Liver (tissue), 9 donors: ENCODE measurements around the gene ZNF8. TPM values are rescaled to one million over a fixed set of nuclear protein-coding genes. Genes with fewer than 3 reads are reported as not detected.

Source experiments
- DNase-seq: peaks from one replicate; pipeline ENCODE4 v3.0.0-alpha.2; 2017; ENCODE audit warnings: low spot score
- H3K27ac ChIP-seq, 2 donors: one replicate each; pipeline ENCODE4 v1.7.0; 2013; ENCODE audit warnings: inconsistent platforms in 2 of 2, low read length in 2 of 2, control low read depth in 1 of 2, low read depth in 1 of 2, mild to moderate bottlenecking in 1 of 2
- H3K27me3 ChIP-seq, 4 donors: one replicate each; pipeline versions ENCODE4 v1.6.1 to v1.7.0; 2013; ENCODE audit warnings: low read length in 3 of 4, inconsistent platforms in 1 of 4, mild to moderate bottlenecking in 1 of 4, moderate library complexity in 1 of 4; ENCODE audit not compliant: control insufficient read depth in 4 of 4, insufficient read depth in 4 of 4
- H3K36me3 ChIP-seq, 4 donors: one replicate each; pipeline versions ENCODE4 v1.6.1 to v1.7.0; 2013; ENCODE audit warnings: low read length in 3 of 4, mild to moderate bottlenecking in 3 of 4, low read depth in 1 of 4, moderate library complexity in 1 of 4; ENCODE audit not compliant: control insufficient read depth in 4 of 4, insufficient read depth in 3 of 4
- H3K4me1 ChIP-seq, 4 donors: one replicate each; pipeline versions ENCODE4 v1.6.1 to v1.7.0; 2013; ENCODE audit warnings: low read length in 3 of 4, mild to moderate bottlenecking in 3 of 4, moderate library complexity in 1 of 4; ENCODE audit not compliant: control insufficient read depth in 4 of 4, insufficient read depth in 4 of 4
- H3K4me3 ChIP-seq, 3 donors: one replicate each; pipeline versions ENCODE4 v1.6.1 to v1.7.0; 2013; ENCODE audit warnings: low read length in 3 of 3, control low read depth in 1 of 3, low read depth in 1 of 3, mild to moderate bottlenecking in 1 of 3
- H3K9ac ChIP-seq, 2 donors: one replicate each; pipeline ENCODE4 v1.7.0; 2013; ENCODE audit warnings: low read length in 2 of 2, mild to moderate bottlenecking in 2 of 2, moderate library complexity in 2 of 2, control low read depth in 1 of 2, low read depth in 1 of 2
- H3K9me3 ChIP-seq, 4 donors: one replicate each; pipeline versions ENCODE4 v1.6.1 to v1.7.0; 2013; ENCODE audit warnings: low read length in 3 of 4; ENCODE audit not compliant: control insufficient read depth in 4 of 4
- EGR1 ChIP-seq, 2 donors: IDR thresholded peaks; 2 replicates each; pipeline ENCODE4 v1.6.1; 2016 to 2018; ENCODE audit warnings: antibody characterized with exemption in 2 of 2, low read depth in 2 of 2
- FOXA1 ChIP-seq: IDR thresholded peaks from 2 replicates; pipeline ENCODE4 v1.6.1; 2016; ENCODE audit warnings: antibody characterized with exemption
- FOXA2 ChIP-seq: IDR thresholded peaks from 2 replicates; pipeline ENCODE4 v1.6.1; 2016; ENCODE audit warnings: antibody characterized with exemption
- GABPA ChIP-seq, 2 donors: IDR thresholded peaks in 1 of 2; conservative IDR thresholded peaks in 1 of 2; 2 replicates each; pipeline ENCODE4 v1.6.1; 2016; ENCODE audit warnings: antibody characterized with exemption in 2 of 2, mild to moderate bottlenecking in 1 of 2, moderate library complexity in 1 of 2
- HNF4A ChIP-seq, 2 donors: conservative IDR thresholded peaks; 2 replicates each; pipeline ENCODE4 v1.6.1; 2016; ENCODE audit warnings: antibody characterized with exemption in 2 of 2, mild to moderate bottlenecking in 2 of 2
- HNF4G ChIP-seq: IDR thresholded peaks from 2 replicates; pipeline ENCODE4 v1.6.1; 2016; ENCODE audit warnings: antibody characterized with exemption
- JUND ChIP-seq, 2 donors: IDR thresholded peaks; 2 replicates each; pipeline ENCODE4 v1.6.1; 2016; ENCODE audit warnings: antibody characterized with exemption in 2 of 2
- NR2F2 ChIP-seq: IDR thresholded peaks from 2 replicates; pipeline ENCODE4 v1.6.1; 2016; ENCODE audit warnings: antibody characterized with exemption
- RAD21 ChIP-seq, 2 donors: IDR thresholded peaks; 2 replicates each; pipeline ENCODE4 v1.6.1; 2016; ENCODE audit warnings: antibody characterized with exemption in 2 of 2, mild to moderate bottlenecking in 2 of 2
- REST ChIP-seq: IDR thresholded peaks from 2 replicates; pipeline ENCODE4 v1.6.1; 2016; ENCODE audit warnings: antibody characterized with exemption, mild to moderate bottlenecking
- RXRA ChIP-seq, 2 donors: IDR thresholded peaks; 2 replicates each; pipeline ENCODE4 v1.6.1; 2017 to 2018; ENCODE audit warnings: antibody characterized with exemption in 2 of 2, mild to moderate bottlenecking in 1 of 2
- SP1 ChIP-seq: IDR thresholded peaks from 2 replicates; pipeline ENCODE4 v1.6.1; 2018; ENCODE audit warnings: antibody characterized with exemption, mild to moderate bottlenecking
- TAF1 ChIP-seq: conservative IDR thresholded peaks from 2 replicates; pipeline ENCODE4 v1.6.1; 2016; ENCODE audit warnings: antibody characterized with exemption, mild to moderate bottlenecking
- YY1 ChIP-seq: IDR thresholded peaks from 2 replicates; pipeline ENCODE4 v1.6.1; 2016; ENCODE audit warnings: antibody characterized with exemption, mild to moderate bottlenecking
- ZBTB33 ChIP-seq: IDR thresholded peaks from 2 replicates; pipeline ENCODE4 v1.6.1; 2016; ENCODE audit warnings: antibody characterized with exemption
- WGBS: extraction: QIAGEN DNeasy Blood & Tissue Kit; methylation state at CpG from one replicate; pipeline ENCODE4 v1.1.7; 2013; 5-methylcytosine and 5-hydroxymethylcytosine counted together
- polyA plus RNA-seq, 2 donors: library from polyadenylated mRNA; stranded (reverse) in 1 of 2; unstranded in 1 of 2; fragments of 200-250 nt in 1 of 2; fragments of >200 nt in 1 of 2; fragmentation: Nextera tagmentation in 1 of 2; extraction: Ambion mirVana in 1 of 2; gene quantifications; one replicate each; pipeline versions ENCODE4 v1.2.1 to v1.2.3, GENCODE V29; 2013 to 2015
- total RNA-seq, 2 donors: library from RNA; depleted of rRNA; stranded (reverse); fragments of >200 nt; gene quantifications; one replicate each; pipeline ENCODE4 v1.2.3, GENCODE V29; 2014
- TF ChIP-seq, protein P1 (sequence below): IDR thresholded peaks from 2 replicates; pipeline ENCODE4 v1.6.1; 2016; ENCODE audit warnings: antibody characterized with exemption
- TF ChIP-seq, protein P2 (sequence below): fragments of 150-350 bp; IDR thresholded peaks from 2 replicates; pipeline ENCODE4 v1.5.1; 2017; ENCODE audit warnings: improper control_type of control experiment, low read depth, low read length; ENCODE audit not compliant: missing input control
- TF ChIP-seq, protein P3 (sequence below): IDR thresholded peaks from 2 replicates; pipeline ENCODE4 v1.6.1; 2016; ENCODE audit warnings: antibody characterized with exemption
- donor health status: healthy.
- donor health status: healthy.
- donor health status: healthy.
- donor health status: healthy.
- donor health status: healthy.

The ZNF8 gene
- total and polyA plus RNA-seq, 4 donors, result 0.37 to 4.6 (median 1.6) TPM

GRCh38 chr19:58338336-58338735 lies 59.6 kb downstream of the ZNF8 start:
- H3K36me3 ChIP-seq, result peaks cover 0 to 15% (median 12%) of the 10 kb centered on the region in 4 donors
- WGBS, result 98% methylated on average over 11 of the region's 11 CpGs

More at GRCh38 chr19:58338336-58338735, 59.6 kb downstream of the ZNF8 start:
- no peak overlapping the region for H3K27ac ChIP-seq
- H3K9me3 ChIP-seq, result peaks cover 0 to 3% (median 0%) of the 10 kb centered on the region in 4 donors
- no peak overlapping the region for H3K9ac ChIP-seq
- no peaks in the 10 kb centered on the region for H3K27me3 ChIP-seq
- no peak overlapping the region for H3K4me3 ChIP-seq
- H3K4me1 ChIP-seq, result peaks cover 12 to 27% (median 21%) of the 10 kb centered on the region in 4 donors
- no peak for DNase-seq
- TF ChIP-seq EGR1 (IDR thresholded peaks at IDR 0.05; ENCODE audit: low read depth in 2 of 2), result no peak
- TF ChIP-seq TAF1, result no peak
- no peak for TF ChIP-seq FOXA2
- no peak for TF ChIP-seq YY1
- TF ChIP-seq JUND (IDR thresholded peaks at IDR 0.05), result no peak
- no peak for TF ChIP-seq SP1
- no peak for TF ChIP-seq HNF4A (conservative IDR thresholded peaks at IDR 0.05)
- TF ChIP-seq REST, result no peak
- no peak for TF ChIP-seq RAD21 (IDR thresholded peaks at IDR 0.05)
- no peak for TF ChIP-seq HNF4G
- TF ChIP-seq, protein P1, sequence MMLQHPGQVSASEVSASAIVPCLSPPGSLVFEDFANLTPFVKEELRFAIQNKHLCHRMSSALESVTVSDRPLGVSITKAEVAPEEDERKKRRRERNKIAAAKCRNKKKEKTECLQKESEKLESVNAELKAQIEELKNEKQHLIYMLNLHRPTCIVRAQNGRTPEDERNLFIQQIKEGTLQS, result no peak
- TF ChIP-seq, protein P2, sequence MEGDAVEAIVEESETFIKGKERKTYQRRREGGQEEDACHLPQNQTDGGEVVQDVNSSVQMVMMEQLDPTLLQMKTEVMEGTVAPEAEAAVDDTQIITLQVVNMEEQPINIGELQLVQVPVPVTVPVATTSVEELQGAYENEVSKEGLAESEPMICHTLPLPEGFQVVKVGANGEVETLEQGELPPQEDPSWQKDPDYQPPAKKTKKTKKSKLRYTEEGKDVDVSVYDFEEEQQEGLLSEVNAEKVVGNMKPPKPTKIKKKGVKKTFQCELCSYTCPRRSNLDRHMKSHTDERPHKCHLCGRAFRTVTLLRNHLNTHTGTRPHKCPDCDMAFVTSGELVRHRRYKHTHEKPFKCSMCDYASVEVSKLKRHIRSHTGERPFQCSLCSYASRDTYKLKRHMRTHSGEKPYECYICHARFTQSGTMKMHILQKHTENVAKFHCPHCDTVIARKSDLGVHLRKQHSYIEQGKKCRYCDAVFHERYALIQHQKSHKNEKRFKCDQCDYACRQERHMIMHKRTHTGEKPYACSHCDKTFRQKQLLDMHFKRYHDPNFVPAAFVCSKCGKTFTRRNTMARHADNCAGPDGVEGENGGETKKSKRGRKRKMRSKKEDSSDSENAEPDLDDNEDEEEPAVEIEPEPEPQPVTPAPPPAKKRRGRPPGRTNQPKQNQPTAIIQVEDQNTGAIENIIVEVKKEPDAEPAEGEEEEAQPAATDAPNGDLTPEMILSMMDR, result no peak
- no peak for TF ChIP-seq RXRA (IDR thresholded peaks at IDR 0.05)
- TF ChIP-seq, protein P3, sequence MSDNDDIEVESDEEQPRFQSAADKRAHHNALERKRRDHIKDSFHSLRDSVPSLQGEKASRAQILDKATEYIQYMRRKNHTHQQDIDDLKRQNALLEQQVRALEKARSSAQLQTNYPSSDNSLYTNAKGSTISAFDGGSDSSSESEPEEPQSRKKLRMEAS, result no peak
- TF ChIP-seq NR2F2, result no peak
- TF ChIP-seq ZBTB33, result no peak
- no peak for TF ChIP-seq FOXA1
- no peak for TF ChIP-seq GABPA (IDR thresholded peaks at IDR 0.05 in 1 of 2, conservative IDR thresholded peaks at IDR 0.05 in 1 of 2)
